Neuron (in vitro differentiated cells): ENCODE measurements around the gene SLC26A9.

Source experiments
- H2AFZ ChIP-seq: one replicate; pipeline ENCODE4 v1.6.1; 2013; ENCODE audit warnings: low read depth, mild to moderate bottlenecking, inconsistent platforms, low read length, moderate library complexity
- H3K27me3 ChIP-seq: one replicate; pipeline ENCODE4 v1.6.1; 2013; ENCODE audit warnings: low read length; ENCODE audit not compliant: insufficient read depth
- H3K36me3 ChIP-seq: one replicate; pipeline ENCODE4 v1.6.1; 2013; ENCODE audit warnings: low read length; ENCODE audit not compliant: insufficient read depth
- H3K4me1 ChIP-seq: one replicate; pipeline ENCODE4 v1.6.1; 2013; ENCODE audit warnings: low read length; ENCODE audit not compliant: insufficient read depth
- H3K4me3 ChIP-seq: 2 replicates; pipeline ENCODE4 v1.5.1; 2013; ENCODE audit warnings: mild to moderate bottlenecking, low read length, moderate library complexity
- H3K9me3 ChIP-seq: one replicate; pipeline ENCODE4 v1.6.1; 2013; ENCODE audit warnings: low read length

SLC26A9 gene

GRCh38 chr1:205950826-205951549 is 7.7 kb upstream of the SLC26A9 start:
- H3K4me1 ChIP-seq: no peaks in the 10 kb centered on the region
- H3K4me3 ChIP-seq: no peak overlapping the region
- H3K36me3 ChIP-seq: no peaks in the 10 kb centered on the region
- peaks cover under 1% of the 10 kb centered on the region for H3K27me3 ChIP-seq
- no peaks in the 10 kb centered on the region for H3K9me3 ChIP-seq
- H2AFZ ChIP-seq: no peak overlapping the region

GRCh38 chr1:205950280-205950679 is 7.0 kb upstream of the SLC26A9 start:
- H3K36me3 ChIP-seq: no peaks in the 10 kb centered on the region
- H3K4me1 ChIP-seq: no peaks in the 10 kb centered on the region
- no peak overlapping the region for H3K4me3 ChIP-seq
- H3K9me3 ChIP-seq: no peaks in the 10 kb centered on the region
- H2AFZ ChIP-seq: no peak overlapping the region
- H3K27me3 ChIP-seq: no peaks in the 10 kb centered on the region

GRCh38 chr1:205949753-205950152 is 6.5 kb upstream of the SLC26A9 start:
- no peak overlapping the region for H3K4me3 ChIP-seq
- no peaks in the 10 kb centered on the region for H3K9me3 ChIP-seq
- H3K4me1 ChIP-seq: no peaks in the 10 kb centered on the region
- no peaks in the 10 kb centered on the region for H3K27me3 ChIP-seq
- no peak overlapping the region for H2AFZ ChIP-seq
- H3K36me3 ChIP-seq: no peaks in the 10 kb centered on the region

GRCh38 chr1:205948886-205949285 is 5.6 kb upstream of the SLC26A9 start:
- no peak overlapping the region for H3K4me3 ChIP-seq

GRCh38 chr1:205948039-205948438 is 4.8 kb upstream of the SLC26A9 start:
- H3K9me3 ChIP-seq: no peaks in the 10 kb centered on the region
- no peak overlapping the region for H3K4me3 ChIP-seq
- no peak overlapping the region for H2AFZ ChIP-seq
- H3K4me1 ChIP-seq: no peaks in the 10 kb centered on the region
- H3K36me3 ChIP-seq: no peaks in the 10 kb centered on the region
- H3K27me3 ChIP-seq: no peaks in the 10 kb centered on the region

More at GRCh38 chr1:205948886-205949285, 5.6 kb upstream of the SLC26A9 start:
- no peaks in the 10 kb centered on the region for H3K36me3 ChIP-seq
- H3K4me1 ChIP-seq: no peaks in the 10 kb centered on the region
- H3K27me3 ChIP-seq: no peaks in the 10 kb centered on the region
- no peak overlapping the region for H2AFZ ChIP-seq
- no peaks in the 10 kb centered on the region for H3K9me3 ChIP-seq

GRCh38 chr1:205947024-205947423 is 3.8 kb upstream of the SLC26A9 start:
- Histone ChIP-seq H2AFZ (no peak overlapping the region), H3K9me3 (no peaks in the 10 kb centered on the region), H3K27me3 (no peaks in the 10 kb centered on the region), H3K4me1 (no peaks in the 10 kb centered on the region), H3K36me3 (no peaks in the 10 kb centered on the region), H3K4me3 (no peak overlapping the region)

GRCh38 chr1:205945069-205945468 is 1.8 kb upstream of the SLC26A9 start:
- no peak overlapping the region for H3K4me3 ChIP-seq
- no peaks in the 10 kb centered on the region for H3K36me3 ChIP-seq
- H3K27me3 ChIP-seq: no peaks in the 10 kb centered on the region
- H3K4me1 ChIP-seq: no peaks in the 10 kb centered on the region
- H2AFZ ChIP-seq: no peak overlapping the region
- no peaks in the 10 kb centered on the region for H3K9me3 ChIP-seq

- H3K36me3 ChIP-seq: no peaks in the 10 kb centered on the region
- no peak overlapping the region for H2AFZ ChIP-seq
- H3K9me3 ChIP-seq: no peaks in the 10 kb centered on the region
- H3K4me1 ChIP-seq: no peaks in the 10 kb centered on the region
- no peak overlapping the region for H3K4me3 ChIP-seq
- no peaks in the 10 kb centered on the region for H3K27me3 ChIP-seq
Observed at GRCh38 chr1:205944525-205944924, 1.3 kb upstream of the SLC26A9 start.

- Histone ChIP-seq H3K9me3 (no peaks in the 10 kb centered on the region), H3K27me3 (no peaks in the 10 kb centered on the region), H3K36me3 (no peaks in the 10 kb centered on the region), H3K4me1 (no peaks in the 10 kb centered on the region), H3K4me3 (no peak overlapping the region), H2AFZ (no peak overlapping the region)
Observed at GRCh38 chr1:205942631-205943159, 561 bp downstream of the SLC26A9 start.

GRCh38 chr1:205940710-205941109 is 2.5 kb downstream of the SLC26A9 start:
- Histone ChIP-seq H3K4me3 (no peak overlapping the region), H3K4me1 (no peaks in the 10 kb centered on the region), H3K27me3 (no peaks in the 10 kb centered on the region), H2AFZ (no peak overlapping the region), H3K9me3 (no peaks in the 10 kb centered on the region), H3K36me3 (no peaks in the 10 kb centered on the region)

- Histone ChIP-seq H3K9me3 (no peaks in the 10 kb centered on the region), H3K4me3 (no peak overlapping the region), H3K4me1 (no peaks in the 10 kb centered on the region), H2AFZ (no peak overlapping the region), H3K27me3 (no peaks in the 10 kb centered on the region), H3K36me3 (no peaks in the 10 kb centered on the region)
Observed at GRCh38 chr1:205939690-205940330, 3.4 kb downstream of the SLC26A9 start.

- H3K4me1 ChIP-seq: peaks cover 7% of the 10 kb centered on the region
- H3K4me3 ChIP-seq: no peak overlapping the region
- H3K9me3 ChIP-seq: no peaks in the 10 kb centered on the region
- no peaks in the 10 kb centered on the region for H3K27me3 ChIP-seq
- no peaks in the 10 kb centered on the region for H3K36me3 ChIP-seq
- H2AFZ ChIP-seq: no peak overlapping the region
Observed at GRCh38 chr1:205938682-205939081, 4.6 kb downstream of the SLC26A9 start.

- Histone ChIP-seq H3K27me3 (no peaks in the 10 kb centered on the region), H3K9me3 (no peaks in the 10 kb centered on the region), H3K36me3 (no peaks in the 10 kb centered on the region), H2AFZ (no peak overlapping the region), H3K4me1 (peaks cover 12% of the 10 kb centered on the region), H3K4me3 (no peak overlapping the region)
Observed at GRCh38 chr1:205936846-205937586, 6.2 kb downstream of the SLC26A9 start.
